ENCODE results near the gene GPNMB. TPM values are rescaled to one million over a fixed set of nuclear protein-coding genes. Genes with fewer than 3 reads are reported as not detected.

GPNMB gene
- total and polyA plus RNA-seq, 4 donors = 2.6 to 10.5 (median 4.9) TPM

GRCh38 chr7:23207021-23207420 is 39.6 kb upstream of the GPNMB start:
- no peak overlapping the region for H3K27ac ChIP-seq (ENCODE audit: low read depth in 1 of 2, low read length in 2 of 2)
- peak in 1 of 2 donors; percentile 29 for TF ChIP-seq RXRA (IDR thresholded peaks at IDR 0.05)
- TF ChIP-seq SP1 (IDR thresholded peaks at IDR 0.05) = no peak
- peak in 1 of 2 donors; percentile 3 for TF ChIP-seq JUND (IDR thresholded peaks at IDR 0.05)
- TF ChIP-seq YY1 (IDR thresholded peaks at IDR 0.05) = peak; percentile 19
- TF ChIP-seq ZBTB33 (IDR thresholded peaks at IDR 0.05) = no peak
- TF ChIP-seq RAD21 (IDR thresholded peaks at IDR 0.05) = no peak
- peak in 1 of 2 donors; percentile 23 for TF ChIP-seq HNF4A (conservative IDR thresholded peaks at IDR 0.05)
- no peak for TF ChIP-seq FOXA1 (IDR thresholded peaks at IDR 0.05)
- TF ChIP-seq HNF4G (IDR thresholded peaks at IDR 0.05) = no peak
- H3K9ac ChIP-seq (ENCODE audit: low read depth in 1 of 2, low read length in 2 of 2) = no peak overlapping the region

DNA sequence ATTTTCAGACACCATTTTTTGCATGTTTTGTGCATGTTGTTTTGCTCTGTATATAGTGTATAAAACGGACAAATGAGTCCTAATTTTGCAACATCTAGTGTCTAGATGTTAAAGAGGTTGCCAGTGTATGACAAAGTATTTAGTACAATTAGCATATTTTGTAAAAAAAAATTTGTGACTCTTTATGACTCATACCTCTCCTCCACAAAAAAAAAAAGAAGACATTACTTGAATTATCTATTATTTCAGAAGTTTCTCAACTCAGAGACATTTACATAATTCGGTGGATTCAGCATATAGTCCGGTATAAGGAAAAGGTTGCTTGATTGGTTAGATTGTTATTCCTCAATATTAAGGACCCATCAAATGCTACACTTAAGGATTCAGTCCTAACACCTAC is 38.7 kb upstream of the GPNMB start:
- Histone ChIP-seq H3K4me3 (ENCODE audit: low read depth in 1 of 3, low read length in 3 of 3) (no peak overlapping the region), H3K27me3 (ENCODE audit: control insufficient read depth in 4 of 4, insufficient read depth in 4 of 4, low read length in 3 of 4) (no peaks in the 10 kb centered on the region), H3K36me3 (ENCODE audit: control insufficient read depth in 4 of 4, insufficient read depth in 3 of 4, low read depth in 1 of 4, low read length in 3 of 4) (peaks cover 0 to 2% (median 0%) of the 10 kb centered on the region in 4 donors), H3K27ac (ENCODE audit: low read depth in 1 of 2, low read length in 2 of 2) (no peak overlapping the region), H3K9ac (ENCODE audit: low read depth in 1 of 2, low read length in 2 of 2) (no peak overlapping the region), H3K9me3 (ENCODE audit: control insufficient read depth in 4 of 4, low read length in 3 of 4) (peaks cover 0 to 2% (median 0%) of the 10 kb centered on the region in 4 donors), H3K4me1 (ENCODE audit: control insufficient read depth in 4 of 4, insufficient read depth in 4 of 4, low read length in 3 of 4) (no peaks in the 10 kb centered on the region)
- TF ChIP-seq MAX (IDR thresholded peaks at IDR 0.05) (no peak), FOXA2 (IDR thresholded peaks at IDR 0.05) (no peak), YY1 (IDR thresholded peaks at IDR 0.05) (no peak), HNF4G (IDR thresholded peaks at IDR 0.05) (no peak), GABPA (IDR thresholded peaks at IDR 0.05 in 1 of 2, conservative IDR thresholded peaks at IDR 0.05 in 1 of 2) (no peak)
- DNase-seq (ENCODE audit: low spot score) = no peak
- WGBS = 82% methylated on average over 3 of the region's 3 CpGs

More at GRCh38 chr7:23207021-23207420, 39.6 kb upstream of the GPNMB start:
- Histone ChIP-seq H3K36me3 (ENCODE audit: control insufficient read depth in 4 of 4, insufficient read depth in 3 of 4, low read depth in 1 of 4, low read length in 3 of 4) (peaks cover 0 to 2% (median 0%) of the 10 kb centered on the region in 4 donors), H3K4me3 (ENCODE audit: low read depth in 1 of 3, low read length in 3 of 3) (no peak overlapping the region), H3K4me1 (ENCODE audit: control insufficient read depth in 4 of 4, insufficient read depth in 4 of 4, low read length in 3 of 4) (no peaks in the 10 kb centered on the region), H3K27me3 (ENCODE audit: control insufficient read depth in 4 of 4, insufficient read depth in 4 of 4, low read length in 3 of 4) (no peaks in the 10 kb centered on the region), H3K9me3 (ENCODE audit: control insufficient read depth in 4 of 4, low read length in 3 of 4) (peaks cover 0 to 2% (median 0%) of the 10 kb centered on the region in 4 donors)
- 48% methylated on average over 2 of the region's 2 CpGs for WGBS
- DNase-seq (ENCODE audit: low spot score) = no peak

GRCh38 chr7:23208316-23208715 is 38.3 kb upstream of the GPNMB start:
- WGBS = 68% methylated on average over 4 of the region's 4 CpGs

More at GRCh38 chr7:23208316-23208715, 38.3 kb upstream of the GPNMB start:
- H3K36me3 ChIP-seq (ENCODE audit: control insufficient read depth in 4 of 4, insufficient read depth in 3 of 4, low read depth in 1 of 4, low read length in 3 of 4) = no peaks in the 10 kb centered on the region
- H3K4me3 ChIP-seq (ENCODE audit: low read depth in 1 of 3, low read length in 3 of 3) = no peak overlapping the region
- no peaks in the 10 kb centered on the region for H3K27me3 ChIP-seq (ENCODE audit: control insufficient read depth in 4 of 4, insufficient read depth in 4 of 4, low read length in 3 of 4)
- TF ChIP-seq RXRA (IDR thresholded peaks at IDR 0.05) (no peak), RAD21 (IDR thresholded peaks at IDR 0.05) (no peak), FOXA1 (IDR thresholded peaks at IDR 0.05) (no peak), JUND (IDR thresholded peaks at IDR 0.05) (no peak), ZBTB33 (IDR thresholded peaks at IDR 0.05) (no peak), TAF1 (conservative IDR thresholded peaks at IDR 0.05) (no peak), SP1 (IDR thresholded peaks at IDR 0.05) (no peak), MAX (IDR thresholded peaks at IDR 0.05) (no peak), GABPA (IDR thresholded peaks at IDR 0.05 in 1 of 2, conservative IDR thresholded peaks at IDR 0.05 in 1 of 2) (no peak)
- TF ChIP-seq, protein P1, sequence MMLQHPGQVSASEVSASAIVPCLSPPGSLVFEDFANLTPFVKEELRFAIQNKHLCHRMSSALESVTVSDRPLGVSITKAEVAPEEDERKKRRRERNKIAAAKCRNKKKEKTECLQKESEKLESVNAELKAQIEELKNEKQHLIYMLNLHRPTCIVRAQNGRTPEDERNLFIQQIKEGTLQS (IDR thresholded peaks at IDR 0.05) = no peak
- TF ChIP-seq, protein P2, sequence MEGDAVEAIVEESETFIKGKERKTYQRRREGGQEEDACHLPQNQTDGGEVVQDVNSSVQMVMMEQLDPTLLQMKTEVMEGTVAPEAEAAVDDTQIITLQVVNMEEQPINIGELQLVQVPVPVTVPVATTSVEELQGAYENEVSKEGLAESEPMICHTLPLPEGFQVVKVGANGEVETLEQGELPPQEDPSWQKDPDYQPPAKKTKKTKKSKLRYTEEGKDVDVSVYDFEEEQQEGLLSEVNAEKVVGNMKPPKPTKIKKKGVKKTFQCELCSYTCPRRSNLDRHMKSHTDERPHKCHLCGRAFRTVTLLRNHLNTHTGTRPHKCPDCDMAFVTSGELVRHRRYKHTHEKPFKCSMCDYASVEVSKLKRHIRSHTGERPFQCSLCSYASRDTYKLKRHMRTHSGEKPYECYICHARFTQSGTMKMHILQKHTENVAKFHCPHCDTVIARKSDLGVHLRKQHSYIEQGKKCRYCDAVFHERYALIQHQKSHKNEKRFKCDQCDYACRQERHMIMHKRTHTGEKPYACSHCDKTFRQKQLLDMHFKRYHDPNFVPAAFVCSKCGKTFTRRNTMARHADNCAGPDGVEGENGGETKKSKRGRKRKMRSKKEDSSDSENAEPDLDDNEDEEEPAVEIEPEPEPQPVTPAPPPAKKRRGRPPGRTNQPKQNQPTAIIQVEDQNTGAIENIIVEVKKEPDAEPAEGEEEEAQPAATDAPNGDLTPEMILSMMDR (IDR thresholded peaks at IDR 0.05; ENCODE audit: low read depth, low read length, missing input control) = no peak
- no peak overlapping the region for H3K9ac ChIP-seq (ENCODE audit: low read depth in 1 of 2, low read length in 2 of 2)
- peaks cover 0 to 2% (median 0%) of the 10 kb centered on the region in 4 donors for H3K9me3 ChIP-seq (ENCODE audit: control insufficient read depth in 4 of 4, low read length in 3 of 4)
- no peak for DNase-seq (ENCODE audit: low spot score)
- no peak overlapping the region for H3K27ac ChIP-seq (ENCODE audit: low read depth in 1 of 2, low read length in 2 of 2)
- H3K4me1 ChIP-seq (ENCODE audit: control insufficient read depth in 4 of 4, insufficient read depth in 4 of 4, low read length in 3 of 4) = no peaks in the 10 kb centered on the region

All from liver (tissue), 9 donors.